Memory B cell (primary cell): ENCODE data around the gene KRT40.

ENCODE experiments used
- ATAC-seq: fragments of 150-1000 bp; cut with Tn5 transposase; 2 replicates; pipeline ENCODE4 v1.10.0; 2021; ENCODE audit warnings: low read depth, mild to moderate bottlenecking, moderate library complexity
- DNase-seq, 2 donors: peaks; one replicate each; pipeline ENCODE4 v3.0.0; 2022; ENCODE audit warnings: low spot score in 2 of 2
- H3K27ac Mint-ChIP-seq: one replicate; pipeline ENCODE4 v1.8.0; 2022; ENCODE audit warnings: mild to moderate bottlenecking, moderate library complexity, mixed read lengths
- H3K27me3 Mint-ChIP-seq: one replicate; pipeline ENCODE4 v1.8.0; 2022; ENCODE audit warnings: mixed read lengths
- H3K36me3 Mint-ChIP-seq: one replicate; pipeline ENCODE4 v1.8.0; 2022; ENCODE audit warnings: mild to moderate bottlenecking, mixed read lengths
- H3K4me1 Mint-ChIP-seq: one replicate; pipeline ENCODE4 v1.8.0; 2022; ENCODE audit warnings: mixed read lengths
- H3K4me3 Mint-ChIP-seq: one replicate; pipeline ENCODE4 v1.8.0; 2022; ENCODE audit warnings: mild to moderate bottlenecking, moderate library complexity, mixed read lengths
- H3K9me3 Mint-ChIP-seq: one replicate; pipeline ENCODE4 v1.8.0; 2022; ENCODE audit warnings: mixed read lengths

Gene KRT40

DNA sequence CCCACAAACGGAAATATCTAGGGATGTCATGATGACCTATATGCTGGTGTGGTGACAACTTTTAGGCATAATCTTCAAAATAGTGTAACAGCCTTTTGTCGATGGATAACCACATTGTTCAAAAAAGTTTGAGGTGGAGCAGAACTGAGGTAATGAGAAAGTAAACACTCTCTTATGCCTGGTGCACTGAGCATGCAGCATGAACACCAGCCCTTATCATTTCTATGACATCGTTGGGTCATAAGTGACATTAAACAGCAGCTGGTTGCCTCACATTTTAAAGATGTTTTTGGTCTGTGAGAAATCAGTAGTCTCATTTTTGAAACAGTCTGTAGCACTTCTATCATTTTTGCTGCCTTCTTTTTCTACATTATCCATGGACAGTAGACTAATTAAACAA lies 48.5 kb downstream of the KRT40 start:
- H3K9me3 Mint-ChIP-seq = no peaks in the 10 kb centered on the region
- no peak overlapping the region for H3K27ac Mint-ChIP-seq
- H3K36me3 Mint-ChIP-seq = no peaks in the 10 kb centered on the region
- peaks cover 12% of the 10 kb centered on the region for H3K27me3 Mint-ChIP-seq
- H3K4me3 Mint-ChIP-seq = no peak overlapping the region
- H3K4me1 Mint-ChIP-seq = no peaks in the 10 kb centered on the region
- DNase-seq (no peak), ATAC-seq (no peak)

DNA sequence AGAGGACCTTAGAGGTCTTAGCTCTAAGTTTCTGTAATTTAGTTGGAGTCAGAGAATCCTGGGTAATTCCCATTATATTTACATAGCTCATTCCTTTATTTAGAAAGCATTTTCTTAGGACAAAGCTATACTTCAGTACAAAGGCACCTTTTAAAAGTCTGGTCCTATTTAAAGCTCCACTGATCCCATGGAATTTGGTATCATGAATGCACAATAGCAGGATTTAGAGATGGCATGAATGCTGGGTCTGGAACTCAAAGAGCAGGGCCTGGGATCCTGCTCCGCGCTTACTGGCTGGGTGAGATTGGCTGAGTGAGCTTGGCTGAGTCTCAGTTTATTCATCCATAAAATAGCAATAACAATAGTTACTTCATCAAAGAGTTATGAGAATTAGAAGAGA lies 51.5 kb downstream of the KRT40 start:
- H3K27ac Mint-ChIP-seq = no peak overlapping the region
- H3K4me1 Mint-ChIP-seq = no peaks in the 10 kb centered on the region
- H3K9me3 Mint-ChIP-seq = no peaks in the 10 kb centered on the region
- H3K4me3 Mint-ChIP-seq = no peak overlapping the region
- ATAC-seq (no peak), DNase-seq (no peak)
- H3K36me3 Mint-ChIP-seq = no peaks in the 10 kb centered on the region
- H3K27me3 Mint-ChIP-seq = peaks cover 12% of the 10 kb centered on the region

DNA sequence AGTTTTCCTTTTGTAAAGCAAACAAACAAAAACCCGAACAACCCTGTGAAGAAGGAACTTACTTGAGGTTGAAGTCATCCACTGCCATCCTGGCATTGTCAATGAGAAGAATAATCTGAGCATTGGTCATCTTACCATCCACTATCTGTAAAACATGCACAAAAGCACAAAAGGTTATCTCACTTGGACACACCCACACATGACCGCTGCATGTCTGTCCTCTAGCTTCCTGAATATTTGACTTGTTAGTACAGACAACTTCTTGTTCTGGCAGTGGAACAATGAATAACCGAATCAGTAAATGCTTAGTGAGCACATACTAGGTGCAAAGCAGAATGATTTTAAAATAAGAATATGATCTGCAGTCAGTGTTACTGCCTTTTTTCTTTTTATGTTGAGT lies 52.8 kb downstream of the KRT40 start:
- H3K27ac Mint-ChIP-seq = no peak overlapping the region
- H3K4me3 Mint-ChIP-seq = no peak overlapping the region
- DNase-seq (no peak), ATAC-seq (no peak)
- peaks cover 12% of the 10 kb centered on the region for H3K27me3 Mint-ChIP-seq
- H3K4me1 Mint-ChIP-seq = no peaks in the 10 kb centered on the region
- H3K9me3 Mint-ChIP-seq = no peaks in the 10 kb centered on the region
- H3K36me3 Mint-ChIP-seq = no peaks in the 10 kb centered on the region
